T-helper 1 cell (primary cell): ENCODE data around the gene PRRX2.

Source experiments
- DNase-seq, 5 donors: peaks; one replicate each; pipeline ENCODE4 v3.0.0-alpha.2; 2012 to 2020

Gene PRRX2

DNA sequence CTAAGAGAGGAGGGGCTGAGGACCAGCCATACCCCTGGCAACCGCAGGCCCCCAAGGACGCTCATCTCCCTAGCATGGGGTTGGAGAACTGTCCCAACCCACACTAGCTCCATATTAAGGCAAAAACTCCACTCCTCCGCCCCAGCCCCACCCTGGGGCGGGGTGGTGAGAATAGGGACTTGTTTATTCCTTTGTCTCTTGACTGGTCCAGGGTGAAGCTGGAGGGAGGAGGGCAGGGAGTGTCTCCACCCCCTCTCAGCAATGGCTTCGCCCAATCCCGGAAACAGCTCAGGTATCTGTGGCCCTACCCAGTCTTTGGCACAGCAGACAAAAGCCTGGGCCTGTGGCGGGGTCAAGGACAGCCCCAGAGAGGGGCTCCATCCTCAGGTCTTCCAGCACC, 16.9 kb downstream of the PRRX2 start:
- DNase-seq: no peak

DNA sequence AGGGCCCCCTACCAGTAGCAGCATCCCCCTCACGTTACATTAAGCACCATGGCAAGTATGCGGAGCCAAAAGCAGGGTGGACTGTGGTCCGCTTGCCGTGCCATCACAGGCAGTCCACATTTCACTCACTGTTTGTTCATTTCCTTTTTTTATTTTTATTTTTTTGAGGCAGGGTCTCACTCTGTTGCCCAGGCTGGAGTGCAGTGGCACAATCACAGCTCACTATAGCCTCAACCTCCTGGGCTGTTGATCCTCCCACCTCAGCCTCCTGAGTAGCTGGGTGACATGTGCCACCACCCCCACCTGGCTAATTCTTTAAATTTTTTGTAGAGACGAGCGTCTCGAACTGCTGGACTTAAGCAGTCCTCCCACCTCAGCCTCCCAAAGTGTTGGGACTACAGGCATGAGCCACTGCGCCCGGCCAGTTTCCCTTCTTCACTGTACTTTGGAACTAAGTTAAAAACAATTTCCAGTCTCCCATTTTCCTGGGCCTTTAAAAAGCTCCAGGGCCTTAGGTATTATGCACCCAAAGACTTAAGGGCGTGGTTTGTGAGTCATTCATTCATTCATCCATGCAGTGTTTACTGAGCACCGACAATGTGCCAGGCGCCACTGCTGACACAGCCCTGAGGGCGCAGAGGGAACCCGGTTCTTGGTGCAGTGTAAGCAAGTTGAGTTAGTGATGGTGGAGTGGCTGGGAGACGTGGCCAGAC, 19.9 kb downstream of the PRRX2 start:
- no peak for DNase-seq

DNA sequence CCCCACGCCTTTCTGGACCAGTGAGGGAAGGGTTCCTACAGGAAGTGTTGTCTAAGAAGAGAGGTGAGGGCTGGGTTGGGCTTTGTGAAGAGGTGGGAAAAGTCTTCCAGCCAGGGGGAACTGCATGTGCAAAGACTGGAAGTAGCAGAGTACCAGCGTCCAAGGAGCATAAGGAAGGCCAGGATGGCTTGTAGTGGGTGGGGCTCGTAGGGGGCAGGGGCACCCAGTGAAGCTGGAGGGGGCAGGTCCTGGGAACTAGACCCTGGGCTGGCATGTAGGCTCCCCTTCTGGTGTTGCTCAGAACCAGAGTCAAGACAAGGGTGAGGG, 20.4 kb downstream of the PRRX2 start:
- DNase-seq: no peak

DNA sequence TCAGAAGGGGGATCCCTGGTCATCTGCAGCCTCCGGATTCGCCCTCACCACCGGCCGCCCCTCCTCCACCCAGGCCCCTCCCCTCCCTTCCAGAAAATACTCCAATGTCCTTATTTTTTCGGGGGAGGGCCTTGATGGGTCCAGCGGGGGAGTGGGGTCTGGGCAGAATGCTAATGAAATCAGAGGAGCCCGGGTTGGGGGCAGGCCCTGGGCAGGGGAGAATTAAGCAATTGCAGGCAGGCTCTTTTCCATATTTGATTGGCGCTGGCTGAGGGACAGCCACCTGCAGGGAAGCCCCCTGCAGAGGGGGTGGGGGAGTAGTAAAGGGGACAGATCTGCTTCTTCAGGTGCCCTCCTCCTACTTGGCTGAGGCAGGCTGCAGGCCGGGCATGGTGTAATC, 21.3 kb downstream of the PRRX2 start:
- no peak for DNase-seq

DNA sequence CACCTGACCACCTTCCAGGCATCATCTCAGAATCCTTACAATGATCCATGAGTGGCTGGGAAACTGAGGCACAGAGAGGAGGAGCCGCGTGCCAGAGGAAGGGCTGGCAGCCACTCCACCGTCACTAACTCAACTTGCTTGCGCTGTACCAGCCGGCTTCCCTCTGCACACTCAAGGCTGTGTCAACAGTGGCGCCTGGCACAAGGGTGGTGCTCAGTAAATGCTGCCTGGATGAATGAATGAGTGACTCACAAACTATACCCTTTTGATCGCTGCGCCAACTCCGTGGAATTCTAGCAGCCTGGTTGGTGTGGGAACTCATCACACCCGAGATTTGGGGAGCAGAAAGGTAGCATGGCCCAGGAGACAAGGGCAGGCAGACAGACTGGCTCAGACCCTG, 21.9 kb downstream of the PRRX2 start:
- DNase-seq: no peak

DNA sequence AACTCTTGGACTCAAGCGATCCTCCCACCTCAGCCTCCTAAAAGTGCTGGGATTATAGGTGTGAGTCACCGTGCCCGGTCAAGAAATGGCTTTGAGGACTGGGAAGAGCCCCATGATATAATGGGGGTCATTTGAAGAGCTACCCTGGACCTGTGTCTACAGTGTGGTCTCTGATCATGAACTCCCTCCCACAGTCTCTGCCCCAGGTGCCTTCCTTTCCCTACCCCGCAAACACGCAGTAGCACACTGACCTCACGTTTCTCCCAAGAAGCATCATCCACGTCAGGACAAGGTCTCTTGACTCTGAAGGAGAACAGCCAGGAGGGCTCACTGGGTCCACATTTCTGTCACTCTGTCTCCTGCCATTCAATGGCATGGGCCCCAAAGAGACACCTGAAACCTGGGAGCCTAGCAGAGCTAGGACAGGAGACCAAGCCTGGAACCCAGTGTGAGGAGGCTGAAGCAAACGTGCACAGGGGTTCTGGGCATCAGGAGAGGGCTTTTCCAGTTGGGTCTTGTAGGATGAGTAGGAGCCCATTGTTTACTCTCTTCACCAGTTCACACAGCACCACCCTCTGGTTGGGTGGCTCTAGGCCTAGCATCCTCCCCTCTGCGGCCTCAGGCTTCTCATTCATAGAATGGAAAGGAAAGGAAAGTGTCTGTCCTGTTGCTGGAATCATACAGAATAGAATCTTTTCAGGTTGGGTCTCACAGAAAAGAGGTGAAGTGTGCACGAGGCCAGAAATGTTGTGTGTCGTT, 23.0 kb downstream of the PRRX2 start:
- no peak for DNase-seq

DNA sequence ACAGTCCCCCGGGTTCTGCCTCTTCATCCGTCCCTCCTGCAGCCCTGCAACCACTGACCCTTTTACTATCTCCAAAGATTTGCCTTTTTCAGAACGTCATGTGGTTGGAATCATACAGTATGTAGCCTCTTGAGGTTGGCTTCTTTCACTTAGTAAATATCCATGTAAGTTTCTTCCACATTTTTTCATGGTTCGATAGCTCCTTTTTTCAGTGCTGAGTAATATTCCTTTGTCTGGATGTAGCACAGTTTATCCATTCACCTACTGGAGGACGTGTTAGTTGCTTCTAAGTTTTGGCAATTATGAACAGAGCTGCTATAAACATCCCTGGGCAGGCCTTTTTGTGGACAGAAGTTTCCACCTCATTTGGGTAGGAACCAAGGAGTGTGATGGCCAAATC, 27.1 kb downstream of the PRRX2 start:
- DNase-seq: no peak

DNA sequence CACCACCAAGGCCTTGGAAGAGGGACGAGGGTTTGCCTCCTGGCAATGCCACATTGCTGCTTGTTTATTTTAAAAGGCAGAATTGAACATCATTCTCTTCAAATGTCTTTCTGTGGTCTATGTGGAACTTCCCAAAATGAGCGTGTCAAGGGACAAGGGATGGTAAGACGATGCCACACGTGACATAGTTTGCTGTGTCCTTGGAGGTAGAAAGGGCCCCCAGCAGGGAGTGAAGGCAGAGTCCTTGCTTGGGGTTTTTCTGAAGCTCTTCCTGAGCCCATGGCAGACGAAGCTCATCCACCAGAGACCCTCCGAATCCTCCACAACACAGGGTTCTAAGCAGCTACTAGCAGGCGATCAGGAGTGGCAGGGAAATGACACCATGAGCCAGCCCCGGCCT, 28.3 kb downstream of the PRRX2 start:
- DNase-seq: no peak

DNA sequence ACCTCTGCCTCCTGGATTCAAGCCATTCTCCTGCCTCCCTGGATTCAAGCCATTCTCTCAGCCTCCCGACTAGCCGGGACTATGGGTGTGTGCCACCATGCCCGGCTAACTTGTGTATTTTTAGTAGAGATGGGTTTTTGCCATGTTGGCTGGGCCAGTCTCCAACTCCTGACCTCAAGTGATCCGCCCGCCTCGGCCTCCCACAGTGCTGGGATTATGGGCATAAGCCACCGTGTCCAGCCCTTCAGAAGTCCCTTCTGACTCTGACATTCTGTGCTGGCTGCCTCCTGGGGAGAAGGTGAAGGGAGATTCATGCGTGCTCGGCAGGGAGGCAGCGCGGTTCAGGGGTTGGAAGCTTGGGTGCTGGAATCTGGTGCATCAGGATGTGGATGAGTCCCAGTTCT, 28.8 kb downstream of the PRRX2 start:
- DNase-seq: no peak

DNA sequence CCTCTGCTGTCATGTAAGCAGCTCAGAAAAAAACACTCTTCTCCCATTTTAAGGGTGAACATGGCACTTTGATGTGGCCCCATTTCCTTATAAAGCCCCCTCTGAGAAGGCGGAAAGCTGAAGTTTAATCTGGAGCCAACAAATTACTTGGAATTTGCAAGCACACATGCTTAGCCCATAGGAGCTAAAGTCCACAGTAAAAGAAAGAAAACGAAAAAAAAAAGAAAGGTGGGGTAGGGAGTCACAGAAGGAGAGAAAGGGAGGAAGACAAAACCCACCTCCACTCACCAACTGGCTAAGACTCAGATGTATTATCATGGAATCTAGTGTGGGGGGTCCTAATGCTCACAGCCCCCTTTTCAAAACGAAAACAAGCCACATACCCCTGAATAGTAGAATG, 30.4 kb downstream of the PRRX2 start:
- no peak for DNase-seq

DNA sequence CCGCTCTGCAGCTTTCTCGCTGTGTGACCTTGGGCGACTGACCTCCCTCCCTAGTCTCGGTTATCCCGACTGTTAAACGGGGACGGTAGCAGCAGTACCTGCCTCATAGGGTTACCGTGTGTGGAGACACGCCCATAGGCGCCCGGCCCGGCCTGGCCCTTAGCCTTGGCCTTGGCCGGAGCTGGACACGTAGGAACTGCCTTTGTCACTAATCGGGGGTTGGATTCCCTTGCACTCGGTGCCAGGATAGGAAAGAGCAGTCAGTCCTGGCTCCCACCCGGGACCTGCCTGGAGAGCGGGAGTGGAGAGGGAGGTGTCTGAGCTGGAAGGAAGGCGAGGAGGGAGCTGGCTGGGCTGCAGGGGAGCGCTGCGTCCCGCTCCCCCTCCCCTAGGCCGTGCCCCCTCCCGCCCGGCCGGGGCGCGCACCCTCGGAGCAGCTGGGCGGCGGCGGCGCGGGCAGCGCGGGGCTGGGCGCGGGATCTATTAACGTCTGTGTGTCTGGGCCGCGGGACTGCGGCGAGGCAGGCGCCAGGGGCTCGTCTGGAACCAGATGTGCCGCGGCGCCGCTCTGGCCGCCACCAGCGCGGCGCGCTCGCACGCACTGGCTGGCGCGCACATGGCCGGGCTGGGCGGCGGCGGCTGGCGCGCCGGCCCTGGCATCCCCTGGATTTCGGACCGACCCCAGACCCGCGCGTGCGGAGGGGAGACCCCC, 31.7 kb downstream of the PRRX2 start:
- no peak for DNase-seq

DNA sequence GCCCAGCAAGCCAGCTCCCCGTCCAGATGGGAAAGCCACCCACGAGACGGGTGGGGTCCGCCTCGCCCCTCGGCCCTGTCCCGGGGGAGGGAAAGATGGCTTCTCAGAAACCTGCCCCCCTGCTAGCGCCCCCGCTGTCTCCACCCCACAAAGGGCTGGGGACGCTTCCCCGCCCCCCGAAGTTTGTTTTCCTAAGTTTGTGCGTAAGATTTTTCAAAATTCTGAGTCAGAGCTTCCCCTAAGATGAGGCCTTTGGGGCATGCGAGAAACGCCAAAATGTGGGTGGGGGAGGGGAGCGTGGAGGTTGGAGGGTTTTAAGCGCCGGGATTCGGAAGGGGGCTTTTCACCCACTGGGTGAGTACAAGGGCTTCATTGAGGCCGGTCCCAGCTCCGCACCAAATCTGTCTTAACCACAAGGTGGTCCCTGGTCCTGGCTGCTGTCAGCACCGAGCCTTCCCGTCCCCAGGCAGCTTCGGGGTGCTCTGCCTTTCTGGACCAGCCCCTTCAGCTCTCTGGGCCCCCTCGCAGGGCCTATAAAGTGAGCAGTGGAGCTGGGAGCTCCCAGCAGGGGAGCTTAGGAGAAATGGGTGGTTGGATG, 32.3 kb downstream of the PRRX2 start:
- DNase-seq: no peak

DNA sequence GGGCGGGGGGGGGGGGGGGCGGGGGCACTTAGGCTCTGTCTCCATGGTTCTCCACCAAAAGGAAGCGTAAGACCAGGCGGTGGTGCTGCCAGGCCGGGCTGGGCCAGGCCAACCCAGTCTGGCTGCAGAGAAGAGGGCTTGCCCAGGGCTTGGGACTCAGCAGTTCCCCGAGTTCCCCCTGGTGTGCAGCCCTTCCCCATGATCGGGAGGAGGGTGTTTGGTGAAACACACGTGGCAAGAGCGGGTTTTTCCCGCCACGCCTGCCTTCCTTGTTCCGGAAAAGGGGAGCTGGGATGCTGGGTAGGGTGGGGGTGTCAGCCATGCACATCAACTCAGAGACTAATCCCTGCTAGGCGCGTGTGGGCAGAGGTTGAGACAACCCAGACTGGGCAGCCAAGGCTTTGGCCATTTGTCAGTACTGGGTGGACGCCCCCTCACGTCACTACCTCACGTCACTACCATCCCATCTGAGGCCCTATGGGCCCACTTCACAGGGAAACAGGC, 32.9 kb downstream of the PRRX2 start:
- DNase-seq: no peak

DNA sequence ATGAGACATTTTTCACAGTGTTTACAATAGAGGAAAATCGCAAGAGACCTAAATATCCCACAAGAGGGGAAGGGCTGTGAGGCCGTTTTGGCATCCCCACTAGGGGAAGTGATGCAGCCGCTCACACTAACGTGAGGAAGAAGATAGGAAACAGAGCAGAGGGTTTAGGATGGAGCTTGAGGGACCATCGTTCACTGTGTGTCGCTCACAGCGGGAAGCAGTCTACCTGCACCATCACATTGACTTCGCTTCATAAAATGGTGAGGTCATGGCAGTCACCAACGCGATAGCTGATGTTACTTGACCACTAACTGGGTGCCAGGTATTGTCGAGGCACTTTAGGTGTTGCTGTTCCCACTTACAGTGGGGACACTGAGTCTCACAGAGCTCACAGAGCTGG, 35.6 kb downstream of the PRRX2 start:
- no peak for DNase-seq

DNA sequence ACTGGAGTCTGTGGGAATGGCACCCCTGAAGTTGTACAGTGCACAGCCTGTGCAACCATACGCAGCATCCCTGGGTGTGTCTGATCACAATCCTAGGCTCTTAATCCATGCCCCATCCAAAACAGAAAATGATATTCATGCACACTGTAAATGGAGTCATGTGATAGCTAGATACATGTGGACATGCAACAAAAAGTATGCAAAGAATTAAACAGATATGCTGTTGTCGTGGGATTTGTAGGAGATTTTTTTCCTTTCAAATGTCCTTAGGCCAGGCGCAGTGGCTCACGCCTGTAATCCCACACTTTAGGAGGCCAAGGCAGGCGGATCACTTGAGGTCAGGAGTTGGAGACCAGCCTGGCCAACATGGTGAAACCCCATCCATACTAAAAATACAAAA, 36.1 kb downstream of the PRRX2 start:
- no peak for DNase-seq

DNA sequence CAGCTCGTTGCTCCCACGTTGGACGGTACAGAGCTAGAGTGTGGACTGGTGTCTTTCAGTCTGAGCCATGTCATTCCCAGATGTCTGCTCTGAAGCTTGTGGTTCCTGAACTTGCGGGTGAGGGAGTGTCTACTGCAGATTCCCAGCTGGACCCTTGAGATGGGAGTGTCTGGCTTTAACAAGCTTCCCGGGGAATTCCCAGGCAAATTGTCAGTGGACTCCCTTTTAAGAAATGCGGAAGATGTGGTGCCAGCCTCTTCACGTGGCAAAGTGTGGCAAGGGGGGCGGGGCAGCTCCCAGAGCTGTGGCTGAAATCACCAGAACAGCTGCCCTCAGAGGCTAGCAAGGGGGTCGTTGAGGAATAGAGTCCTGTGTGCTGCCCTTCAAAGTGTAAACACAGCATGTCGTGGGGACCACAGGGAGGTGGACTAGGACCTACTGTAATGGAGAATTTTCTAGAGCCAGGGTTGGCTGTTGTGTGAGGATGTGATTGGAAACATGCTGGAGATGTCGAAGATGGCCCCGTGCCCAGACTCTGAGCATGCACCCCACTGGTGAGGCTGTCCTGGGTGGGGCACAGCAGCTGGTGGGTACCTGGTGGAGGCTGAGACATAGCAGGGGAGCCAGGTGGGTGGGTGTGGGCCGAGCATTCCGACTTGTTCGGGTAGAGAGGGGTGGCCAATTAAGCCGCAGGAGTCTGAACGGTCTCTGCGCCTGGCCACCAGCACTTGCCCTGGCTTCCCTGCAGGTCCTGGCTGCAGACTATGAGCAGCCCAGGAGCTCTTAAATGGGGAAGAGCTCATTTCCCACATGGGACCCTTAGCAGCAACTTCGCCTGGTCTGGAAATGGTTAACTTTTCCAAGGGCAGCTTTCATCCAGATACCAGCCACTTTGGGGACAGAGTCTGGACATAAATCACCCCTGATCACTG, 37.4 kb downstream of the PRRX2 start:
- DNase-seq: no peak

DNA sequence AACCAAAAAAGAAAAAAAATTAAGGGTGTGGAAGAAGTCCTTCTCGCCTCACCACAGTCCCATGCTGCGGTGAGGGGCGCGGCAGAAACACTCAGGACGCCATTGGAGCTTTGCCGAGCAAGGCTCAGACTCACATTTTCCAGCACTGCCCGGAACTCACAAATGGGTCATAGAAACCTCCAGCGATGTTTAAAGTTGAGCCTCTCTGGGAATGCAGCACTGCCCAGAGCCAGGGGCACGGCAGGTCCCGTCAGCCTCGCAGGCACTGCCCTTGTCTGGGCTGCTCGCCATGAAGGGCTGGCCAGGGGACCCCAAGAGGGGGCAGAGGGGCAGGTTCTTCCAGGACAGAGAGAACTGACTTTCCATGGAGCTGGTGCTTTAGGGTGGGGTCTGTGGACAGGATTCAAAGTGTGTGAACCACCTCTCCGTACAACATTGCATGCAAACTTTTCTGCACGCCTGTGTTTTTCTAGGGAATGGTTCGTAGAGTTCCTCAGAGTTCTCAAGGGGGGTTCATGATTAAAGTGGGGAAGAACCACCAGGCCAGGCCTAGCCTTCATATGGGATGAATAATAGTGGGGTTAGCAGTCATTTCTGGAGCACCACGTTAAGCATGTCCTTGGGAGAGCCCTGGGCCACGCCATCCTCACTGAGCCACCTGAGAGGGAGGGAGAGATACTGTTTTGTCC, 38.4 kb downstream of the PRRX2 start:
- no peak for DNase-seq

DNA sequence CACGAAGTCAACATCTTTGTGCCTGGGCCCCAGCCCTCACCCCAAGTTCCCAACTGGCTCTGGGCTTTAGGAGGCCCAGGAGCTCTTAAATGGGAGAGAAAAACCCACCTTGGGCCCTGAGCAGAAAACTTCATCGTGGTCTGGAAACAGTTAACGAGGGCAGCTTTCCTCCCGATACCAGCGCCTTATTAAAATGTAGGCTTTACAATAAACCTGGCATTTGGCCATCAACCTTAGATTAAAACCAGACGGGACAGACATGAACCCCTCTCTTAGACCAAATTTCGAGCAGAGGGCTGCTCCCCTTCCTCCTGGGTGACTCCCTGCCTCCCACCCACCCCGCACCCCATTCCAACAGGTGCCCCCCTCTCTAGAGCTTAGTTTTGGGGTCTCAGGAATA, 39.4 kb downstream of the PRRX2 start:
- no peak for DNase-seq

DNA sequence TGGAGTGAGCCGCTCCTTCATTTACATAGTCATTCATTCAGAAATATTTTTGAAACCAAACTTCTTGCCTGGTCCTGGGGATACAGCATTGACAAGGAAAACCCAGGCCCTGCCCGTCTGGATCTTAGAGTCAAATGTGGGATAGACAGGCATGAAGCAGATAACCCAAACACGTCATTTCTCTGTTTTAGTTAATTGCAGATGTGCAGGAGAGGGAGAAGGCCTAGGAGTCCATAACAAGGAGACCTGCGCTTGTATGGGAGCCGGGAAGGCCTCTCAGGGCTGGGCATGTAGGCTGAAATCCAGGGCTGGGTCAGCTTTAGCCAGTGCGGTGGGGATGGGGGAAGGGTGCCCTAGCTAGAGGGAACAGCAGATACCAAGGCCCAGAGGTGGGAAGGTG, 43.3 kb downstream of the PRRX2 start:
- no peak for DNase-seq

DNA sequence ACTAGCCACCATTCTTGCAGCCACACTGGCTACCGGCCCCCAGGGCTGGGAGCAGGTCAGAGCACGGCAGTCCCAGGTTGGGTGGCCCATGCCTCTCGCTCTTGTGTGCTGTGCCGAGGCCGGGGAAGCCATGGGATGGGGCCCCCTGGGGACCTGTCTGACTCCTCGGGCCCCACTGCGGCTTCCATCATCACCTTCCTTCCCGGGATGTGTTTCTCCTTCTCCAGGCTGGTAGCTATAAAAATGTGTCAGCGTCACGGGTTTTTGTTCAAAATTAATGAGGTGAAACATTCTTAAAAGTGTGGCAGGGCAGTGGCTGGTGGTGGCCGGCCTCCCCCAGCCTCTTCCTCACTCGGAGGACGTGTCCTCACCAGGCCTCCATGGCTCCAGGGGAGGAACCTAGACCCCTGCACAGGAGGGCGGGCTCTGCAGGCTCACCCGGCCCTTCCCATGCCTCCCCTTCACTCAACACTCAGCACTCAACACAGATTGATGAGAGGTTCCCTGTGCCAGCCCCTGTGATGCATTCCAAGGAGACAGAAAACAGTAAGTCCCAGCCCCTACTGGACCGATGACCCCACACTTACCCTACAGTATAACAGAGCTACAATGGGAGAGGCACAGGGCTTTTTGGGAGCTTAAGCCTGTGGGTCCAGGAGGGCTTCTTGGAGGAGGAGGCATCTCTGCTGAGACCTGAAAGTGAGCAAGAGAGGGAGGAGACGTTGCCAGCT, 44.2 kb downstream of the PRRX2 start:
- DNase-seq: no peak

DNA sequence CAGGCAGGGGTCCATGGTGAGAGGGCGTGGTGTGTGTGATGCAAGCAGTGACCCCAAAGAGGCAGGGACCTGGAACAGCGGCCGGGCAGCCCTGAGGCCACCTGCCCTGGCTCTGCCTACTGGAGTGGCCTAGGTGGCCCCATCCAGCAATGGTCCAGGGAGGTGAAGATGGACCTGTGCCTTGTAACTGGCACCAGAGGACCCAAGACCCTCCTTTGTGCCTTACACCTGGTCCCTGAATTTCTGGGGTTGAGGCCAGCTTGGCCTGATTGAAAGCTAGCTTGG, 44.7 kb downstream of the PRRX2 start:
- no peak for DNase-seq
